HG02852 (cell line): ENCODE measurements around the gene FAM81A.
"Not testable (repeated sequence)": the region's sequence is repeated elsewhere in the genome, so short reads cannot be mapped to it uniquely, and the experiment has no call there.

Experiments
- ATAC-seq: cut with Tn5 transposase; IDR thresholded peaks from one replicate; pipeline ENCODE4 v1.9.1; 2021; ENCODE audit warnings: mild to moderate bottlenecking, moderate library complexity; ENCODE audit not compliant: unreplicated experiment

Gene FAM81A

GRCh38 chr15:59437817-59438624 lies at the start of gene FAM81A:
TSS of gene FAM81A (plus strand) at chr15:59438186. CDS start at chr15:59458627, 20,441 bp downstream.
- peak; percentile 75 for ATAC-seq

GRCh38 chr15:59388670-59389069 lies 49.3 kb upstream of the FAM81A start:
- no peak for ATAC-seq

GRCh38 chr15:59392299-59392698 lies 45.7 kb upstream of the FAM81A start:
- no peak for ATAC-seq

- ATAC-seq: no peak
Observed at GRCh38 chr15:59394166-59394661, 43.8 kb upstream of the FAM81A start.

GRCh38 chr15:59396211-59396610 lies 41.8 kb upstream of the FAM81A start:
- ATAC-seq: no peak

- ATAC-seq: no peak
Observed at GRCh38 chr15:59396679-59397078, 41.3 kb upstream of the FAM81A start.

GRCh38 chr15:59398220-59398619 lies 39.8 kb upstream of the FAM81A start:
- no peak for ATAC-seq

GRCh38 chr15:59399465-59400102 lies 38.4 kb upstream of the FAM81A start:
- ATAC-seq: peak; percentile 84

- peak; percentile 37 for ATAC-seq
Observed at GRCh38 chr15:59400103-59400813, 37.7 kb upstream of the FAM81A start.

- not testable (repeated sequence) for ATAC-seq
Observed at GRCh38 chr15:59401051-59401823, 36.7 kb upstream of the FAM81A start.

- no peak for ATAC-seq
Observed at GRCh38 chr15:59401824-59402569, 36.0 kb upstream of the FAM81A start.

GRCh38 chr15:59405079-59405478 lies 32.9 kb upstream of the FAM81A start:
- no peak for ATAC-seq

GRCh38 chr15:59406446-59406845 lies 31.5 kb upstream of the FAM81A start:
- peak; percentile 51 for ATAC-seq

- ATAC-seq: no peak
Observed at GRCh38 chr15:59407946-59408345, 30.0 kb upstream of the FAM81A start.

GRCh38 chr15:59410391-59410896 lies 27.5 kb upstream of the FAM81A start:
- ATAC-seq: no peak

- ATAC-seq: no peak
Observed at GRCh38 chr15:59413577-59413976, 24.4 kb upstream of the FAM81A start.

GRCh38 chr15:59416816-59417215 lies 21.2 kb upstream of the FAM81A start:
- ATAC-seq: no peak

GRCh38 chr15:59419170-59419569 lies 18.8 kb upstream of the FAM81A start:
- no peak for ATAC-seq

- no peak for ATAC-seq
Observed at GRCh38 chr15:59420108-59420507, 17.9 kb upstream of the FAM81A start.
